SK-N-SH (cell line): ENCODE data around the gene DDAH1. TPM values are rescaled to one million over a fixed set of nuclear protein-coding genes. Genes with fewer than 3 reads are reported as not detected.

Source experiments
- CTCF ChIA-PET: fragments of 300-600, 350-600 bp; formaldehyde crosslinking; extraction: SDS; loops from one replicate; lab custom pipeline; 2021; lab: Yijun Ruan, JAX
- POLR2A ChIA-PET: fragments of 350-600 bp; sonication (Branson Sonifier 250); formaldehyde crosslinking; extraction: SDS; loops from one replicate; lab custom pipeline; 2020; ENCODE audit warnings: antibody characterized with exemption, inconsistent platforms; lab: Yijun Ruan, JAX
- DNase-seq: peaks from one replicate; pipeline ENCODE4 v3.0.0; 2012
- H2AFZ ChIP-seq: fragments of 200-600 bp; sonication (generic); 2 replicates; pipeline ENCODE4 v1.8.1; 2016; ENCODE audit warnings: antibody characterized with exemption, mild to moderate bottlenecking, low read depth
- H3F3A ChIP-seq: fragments of 200-600 bp; sonication (generic); replicated peaks from 2 replicates; pipeline ENCODE3; 2016; ENCODE audit warnings: antibody characterized with exemption, mild to moderate bottlenecking; ENCODE audit not compliant: insufficient read depth
- H3K27ac ChIP-seq, 2 experiments: fragments of 200-500 bp in 1 of 2; fragments of 200-600 bp in 1 of 2; sonication (Bioruptor generic) in 1 of 2; sonication (generic), shearing (Covaris generic) in 1 of 2; 2 replicates each; pipeline versions ENCODE4 v1.5.1 to v1.6.1; 2014 to 2016; ENCODE audit warnings: low read depth in 2 of 2, inconsistent platforms in 1 of 2, low read length in 1 of 2, mild to moderate bottlenecking in 1 of 2, mixed read lengths in 1 of 2
- H3K27me3 ChIP-seq: fragments of 200-600 bp; sonication (generic), shearing (Covaris generic); 2 replicates; pipeline ENCODE4 v1.6.1; 2016; ENCODE audit warnings: mixed run types; ENCODE audit not compliant: insufficient read depth
- H3K36me3 ChIP-seq, 2 experiments: fragments of 200-500 bp in 1 of 2; fragments of 200-600 bp in 1 of 2; sonication (Bioruptor generic) in 1 of 2; sonication (generic) in 1 of 2; replicated peaks in 1 of 2; 2 replicates each; pipeline versions ENCODE3 to v1.5.1; 2014 to 2016; ENCODE audit warnings: low read length in 1 of 2, mild to moderate bottlenecking in 1 of 2; ENCODE audit not compliant: insufficient read depth in 2 of 2, control insufficient read depth in 1 of 2
- H3K4me1 ChIP-seq, 2 experiments: fragments of 200-500 bp in 1 of 2; fragments of 200-600 bp in 1 of 2; sonication (Bioruptor generic) in 1 of 2; sonication (generic), shearing (Covaris generic) in 1 of 2; 2 replicates each; pipeline versions ENCODE4 v1.5.1 to v1.6.1; 2014 to 2016; ENCODE audit warnings: low read depth in 1 of 2, low read length in 1 of 2, mixed run types in 1 of 2; ENCODE audit not compliant: insufficient read depth in 2 of 2, control insufficient read depth in 1 of 2
- H3K4me2 ChIP-seq: fragments of 200-600 bp; sonication (generic), shearing (Covaris generic); 2 replicates; pipeline ENCODE4 v1.6.1; 2017; ENCODE audit warnings: mixed run types
- H3K4me3 ChIP-seq, 2 experiments: fragments of 200-500 bp in 1 of 2; fragments of 200-600 bp in 1 of 2; sonication (Bioruptor generic) in 1 of 2; sonication (generic), shearing (Covaris generic) in 1 of 2; 2 replicates each; pipeline versions ENCODE4 v1.5.1 to v1.8.1; 2014 to 2016; ENCODE audit warnings: low read depth in 2 of 2, inconsistent platforms in 1 of 2, low read length in 1 of 2, mild to moderate bottlenecking in 1 of 2, mixed read lengths in 1 of 2, moderate library complexity in 1 of 2
- H3K79me2 ChIP-seq: fragments of 200-600 bp; sonication (generic); 2 replicates; pipeline ENCODE4 v1.8.1; 2017; ENCODE audit warnings: mild to moderate bottlenecking; ENCODE audit not compliant: insufficient read depth
- H3K9ac ChIP-seq: fragments of 200-600 bp; sonication (generic); 2 replicates; pipeline ENCODE4 v1.6.1; 2017; ENCODE audit warnings: mixed run types
- H3K9me2 ChIP-seq: fragments of 200-600 bp; sonication (generic); 2 replicates; pipeline ENCODE4 v1.6.1; 2017; ENCODE audit warnings: mixed run types
- H3K9me3 ChIP-seq: fragments of 200-600 bp; sonication (generic); 2 replicates; pipeline ENCODE4 v1.6.1; 2017; ENCODE audit warnings: mixed run types, mild to moderate bottlenecking, moderate library complexity
- H4K20me1 ChIP-seq: fragments of 200-600 bp; sonication (generic); 2 replicates; pipeline ENCODE4 v1.6.1; 2017; ENCODE audit warnings: mild to moderate bottlenecking, mixed run types; ENCODE audit not compliant: insufficient read depth
- CHD2 ChIP-seq: fragments of 150-350 bp; IDR thresholded peaks from 2 replicates; pipeline ENCODE4 v1.6.1; 2018; ENCODE audit warnings: low read length; ENCODE audit not compliant: partially characterized antibody
- EP300 ChIP-seq, 2 experiments: IDR thresholded peaks; 2 replicates each; pipeline versions ENCODE4 v1.4.0 to v1.6.1; 2012; ENCODE audit warnings: borderline replicate concordance in 1 of 2, low read depth in 1 of 2, low read length in 1 of 2
- EZH2phosphoT487 ChIP-seq: fragments of 200-600 bp; sonication (generic); IDR thresholded peaks from 2 replicates; pipeline ENCODE4 v1.6.1; 2017; ENCODE audit warnings: low read depth, mixed run types, mild to moderate bottlenecking, antibody characterized with exemption, moderate library complexity, borderline replicate concordance
- FOSL2 ChIP-seq: IDR thresholded peaks from 2 replicates; pipeline ENCODE4 v1.4.0; 2012; ENCODE audit warnings: low read depth, mild to moderate bottlenecking, moderate library complexity, borderline replicate concordance
- FOXJ3 ChIP-seq: sonication (generic); formaldehyde crosslinking; IDR thresholded peaks from 2 replicates; pipeline ENCODE4 v1.5.1; 2020; ENCODE audit warnings: mild to moderate bottlenecking, missing genetic modification reagents
- GABPA ChIP-seq: IDR thresholded peaks from 2 replicates; pipeline ENCODE4 v1.4.0; 2012; ENCODE audit warnings: low read depth, mild to moderate bottlenecking
- JUND ChIP-seq: IDR thresholded peaks from 2 replicates; pipeline ENCODE4 v1.4.0; 2012
- MEF2A ChIP-seq: IDR thresholded peaks from 2 replicates; pipeline ENCODE4 v1.4.0; 2012; ENCODE audit warnings: low read depth, borderline replicate concordance
- MXI1 ChIP-seq: IDR thresholded peaks from 2 replicates; pipeline ENCODE4 v1.6.1; 2012; ENCODE audit warnings: mild to moderate bottlenecking, low read depth, low read length, improper control_type of control experiment
- NFIC ChIP-seq: IDR thresholded peaks from 2 replicates; pipeline ENCODE4 v1.4.0; 2012; ENCODE audit warnings: borderline replicate concordance
- RCOR1 ChIP-seq: fragments of 150-350 bp; IDR thresholded peaks from 2 replicates; pipeline ENCODE4 v1.6.1; 2017; ENCODE audit warnings: antibody characterized with exemption, low read length
- REST ChIP-seq: IDR thresholded peaks from 2 replicates; pipeline ENCODE4 v1.6.1; 2012; ENCODE audit warnings: mild to moderate bottlenecking, low read depth, low read length, moderate library complexity
- RXRA ChIP-seq: IDR thresholded peaks from 2 replicates; pipeline ENCODE4 v1.4.0; 2012; ENCODE audit warnings: low read depth, mild to moderate bottlenecking, borderline replicate concordance
- SIN3A ChIP-seq: IDR thresholded peaks from 2 replicates; pipeline ENCODE4 v1.6.1; 2012; ENCODE audit warnings: low read depth, mild to moderate bottlenecking, low read length, moderate library complexity, borderline replicate concordance
- TEAD4 ChIP-seq: IDR thresholded peaks from 2 replicates; pipeline ENCODE4 v1.4.0; 2012; ENCODE audit warnings: mild to moderate bottlenecking, borderline replicate concordance; ENCODE audit not compliant: insufficient read depth
- WGBS: methylation state at CpG from one replicate; pipeline ENCODE4 v1.1.6; 2017; ENCODE audit warnings: low lambda C conversion rate; 5-methylcytosine and 5-hydroxymethylcytosine counted together
- polyA plus RNA-seq, 3 experiments: library from polyadenylated mRNA; depleted of rRNA; stranded (reverse); fragments of >200 nt; gene quantifications; 2 replicates each; pipeline ENCODE4 v1.2.3, GENCODE V29; 2012
- TF ChIP-seq, protein P1 (sequence below): fragments of 150-350 bp; IDR thresholded peaks from 2 replicates; pipeline ENCODE4 v1.6.1; 2017; ENCODE audit warnings: antibody characterized with exemption, low read length, low read depth, borderline replicate concordance

The DDAH1 gene
- polyA plus RNA-seq, 1 of the 3 experiments (the other 2 are of a cell fraction) = 64.3 TPM

GRCh38 chr1:85366391-85367170 is 98.4 kb downstream of the DDAH1 start (continued):
- TF ChIP-seq FOSL2 = peak; percentile 71
- TF ChIP-seq, protein P1, sequence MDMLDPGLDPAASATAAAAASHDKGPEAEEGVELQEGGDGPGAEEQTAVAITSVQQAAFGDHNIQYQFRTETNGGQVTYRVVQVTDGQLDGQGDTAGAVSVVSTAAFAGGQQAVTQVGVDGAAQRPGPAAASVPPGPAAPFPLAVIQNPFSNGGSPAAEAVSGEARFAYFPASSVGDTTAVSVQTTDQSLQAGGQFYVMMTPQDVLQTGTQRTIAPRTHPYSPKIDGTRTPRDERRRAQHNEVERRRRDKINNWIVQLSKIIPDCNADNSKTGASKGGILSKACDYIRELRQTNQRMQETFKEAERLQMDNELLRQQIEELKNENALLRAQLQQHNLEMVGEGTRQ = no peak
- TF ChIP-seq EP300 (IDR thresholded peaks at IDR 0.05; ENCODE audit: borderline replicate concordance in 1 of 2, low read depth in 1 of 2, low read length in 1 of 2) = peak in 1 of 2 experiments; percentile 43; a peak in 1 of 4 replicates
- peak; percentile 19; the same call in 1 of the 2 replicates for TF ChIP-seq RXRA
- TF ChIP-seq GABPA = peak; percentile 55
- TF ChIP-seq JUND = peak; percentile 84
- TF ChIP-seq MEF2A = peak; percentile 70

- Histone ChIP-seq H3K4me3 (no peak overlapping the region), H4K20me1 (no peaks in the 10 kb centered on the region), H3K79me2 (peaks cover 93% of the 10 kb centered on the region), H3K9me2 (no peaks in the 10 kb centered on the region), H3K4me1 (peaks cover 8 to 74% of the 10 kb centered on the region in 2 experiments), H3K4me2 (peak overlapping the region; percentile 18; the same call in 1 of the 2 replicates), H3K27me3 (no peaks in the 10 kb centered on the region), H3F3A (peaks cover 52% of the 10 kb centered on the region), H2AFZ (no peak overlapping the region), H3K36me3 (peaks cover 0 to 3% of the 10 kb centered on the region in 2 experiments), H3K9ac (peak overlapping the region; percentile 35; the same call in 1 of the 2 replicates), H3K9me3 (no peaks in the 10 kb centered on the region), H3K27ac (peak overlapping the region; percentile 69 to 94; a peak in 3 of 4 replicates)
- TF ChIP-seq EZH2phosphoT487 (no peak), SIN3A (no peak), TEAD4 (no peak), FOXJ3 (no peak)
- TF ChIP-seq, protein P1 = no peak
- WGBS = 94% methylated on average over 3 of the region's 3 CpGs
- DNase-seq = no peak
- POLR2A ChIA-PET = no interaction called here
- CTCF ChIA-PET = no interaction called here
Measured at GRCh38 chr1:85365851-85366250, 99.1 kb downstream of the DDAH1 start.

DNA sequence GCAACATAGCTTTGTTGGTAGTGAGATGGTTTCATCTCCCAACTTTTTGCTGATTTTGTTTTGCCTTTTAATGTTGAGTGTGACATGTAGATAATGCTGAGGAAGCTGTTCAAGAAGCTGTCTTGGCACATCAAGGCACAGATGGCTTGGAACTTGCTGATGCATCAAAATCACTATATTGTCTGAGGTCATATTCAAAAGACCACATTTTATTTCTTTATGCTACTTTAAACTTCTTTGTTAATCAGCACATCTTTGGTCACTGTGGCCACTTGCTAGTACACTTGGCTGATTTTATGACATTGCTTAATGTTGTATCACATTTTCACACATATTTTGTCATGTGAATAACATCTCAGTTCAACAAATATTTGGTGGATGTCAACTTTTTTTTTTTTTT is 101.4 kb downstream of the DDAH1 start:
- H3K9me2 ChIP-seq = no peaks in the 10 kb centered on the region
- no peak overlapping the region for H2AFZ ChIP-seq
- CTCF ChIA-PET = interaction anchor here (0.7 to 1.2 kb wide), 3 partner anchors 8 to 55 kb away, joined by 3 to 4 read pairs (median 3); no protein-coding TSS in a partner anchor
- H3K36me3 ChIP-seq = peaks cover 0 to 5% of the 10 kb centered on the region in 2 experiments
- no peaks in the 10 kb centered on the region for H4K20me1 ChIP-seq
- H3K4me1 ChIP-seq = peaks cover 5 to 85% of the 10 kb centered on the region in 2 experiments
- H3K4me2 ChIP-seq = no peak overlapping the region
- no peak for DNase-seq
- H3K27me3 ChIP-seq = no peaks in the 10 kb centered on the region
- no peak overlapping the region for H3K4me3 ChIP-seq
- no peaks in the 10 kb centered on the region for H3K9me3 ChIP-seq
- POLR2A ChIA-PET = no interaction called here
- no peak overlapping the region for H3K9ac ChIP-seq
- H3K27ac ChIP-seq = no peak overlapping the region; a peak in 2 of 4 replicates
- H3F3A ChIP-seq = peaks cover 72% of the 10 kb centered on the region
- peaks cover 93% of the 10 kb centered on the region for H3K79me2 ChIP-seq
- TF ChIP-seq REST (no peak), NFIC (no peak), MEF2A (no peak), MXI1 (no peak), GABPA (no peak), RCOR1 (no peak), CHD2 (no peak)
- TF ChIP-seq, protein P1 = no peak
